OCI-LY1 (cell line): ENCODE data around the gene SUPT4H1.

ENCODE experiments used
- H2AFZ ChIP-seq: fragments of 200-600 bp; sonication (generic), shearing (Covaris generic); 2 replicates; pipeline ENCODE4 v1.6.0; 2014; ENCODE audit warnings: antibody characterized with exemption, mild to moderate bottlenecking, low read length
- H3F3A ChIP-seq: fragments of 200-600 bp; sonication (generic), shearing (Covaris generic); 2 replicates; pipeline ENCODE4 v1.6.0; 2014; ENCODE audit warnings: mild to moderate bottlenecking, antibody characterized with exemption, low read length, moderate library complexity; ENCODE audit not compliant: insufficient read depth
- H3K27ac ChIP-seq: fragments of 200-600 bp; sonication (generic); 2 replicates; pipeline ENCODE4 v1.5.1; 2014; ENCODE audit warnings: low read length, mixed run types, mild to moderate bottlenecking, low read depth; ENCODE audit not compliant: poor library complexity, severe bottlenecking
- H3K27me3 ChIP-seq: fragments of 200-600 bp; sonication (generic); 2 replicates; pipeline ENCODE4 v1.6.0; 2014; ENCODE audit warnings: antibody characterized with exemption, mild to moderate bottlenecking, low read length, moderate library complexity; ENCODE audit not compliant: insufficient read depth
- H3K36me3 ChIP-seq: fragments of 200-600 bp; sonication (generic); 2 replicates; pipeline ENCODE4 v1.6.1; 2014; ENCODE audit warnings: mild to moderate bottlenecking, antibody characterized with exemption, low read length, moderate library complexity, mixed read lengths; ENCODE audit not compliant: insufficient read depth
- H3K4me1 ChIP-seq: fragments of 200-600 bp; sonication (generic); 2 replicates; pipeline ENCODE4 v1.5.1; 2014; ENCODE audit warnings: mild to moderate bottlenecking, low read length, moderate library complexity; ENCODE audit not compliant: insufficient read depth, severe bottlenecking
- H3K4me2 ChIP-seq: fragments of 200-600 bp; sonication (generic), shearing (Covaris generic); 2 replicates; pipeline ENCODE4 v1.6.1; 2014; ENCODE audit warnings: low read length
- H3K4me3 ChIP-seq: fragments of 200-600 bp; sonication (generic); 2 replicates; pipeline ENCODE4 v1.5.1; 2014; ENCODE audit warnings: low read length, low read depth, mild to moderate bottlenecking, mixed read lengths; ENCODE audit not compliant: poor library complexity, severe bottlenecking
- H3K79me2 ChIP-seq: fragments of 200-600 bp; shearing (Covaris generic); 2 replicates; pipeline ENCODE4 v1.6.1; 2016; ENCODE audit warnings: mixed run types, low read length, mixed read lengths; ENCODE audit not compliant: insufficient read depth
- H3K9ac ChIP-seq: fragments of 200-600 bp; sonication (generic), shearing (Covaris generic); 2 replicates; pipeline ENCODE4 v1.6.1; 2014; ENCODE audit warnings: mild to moderate bottlenecking, low read length, mixed read lengths
- H3K9me2 ChIP-seq: fragments of 200-600 bp; sonication (generic), shearing (Covaris generic); 2 replicates; pipeline ENCODE4 v1.6.1; 2014; ENCODE audit warnings: low read depth, mild to moderate bottlenecking, low read length, mixed read lengths
- H3K9me3 ChIP-seq: fragments of 200-600 bp; shearing (Covaris generic); 2 replicates; pipeline ENCODE4 v1.6.1; 2014; ENCODE audit warnings: low read length, mixed read lengths
- H4K20me1 ChIP-seq: fragments of 200-600 bp; sonication (generic), shearing (Covaris generic); 2 replicates; pipeline ENCODE4 v1.6.0; 2016; ENCODE audit warnings: mild to moderate bottlenecking, low read length; ENCODE audit not compliant: insufficient read depth
- EZH2 ChIP-seq: fragments of 200-600 bp; sonication (generic), shearing (Covaris generic); IDR thresholded peaks from 2 replicates; pipeline ENCODE4 v1.8.0; 2017; ENCODE audit warnings: borderline replicate concordance, mixed run types, mild to moderate bottlenecking, antibody characterized with exemption, low read length, moderate library complexity, mixed read lengths
- TF ChIP-seq, protein P1 (sequence below): fragments of 200-600 bp; sonication (generic), shearing (Covaris generic); IDR thresholded peaks from 2 replicates; pipeline ENCODE4 v1.5.1; 2017; ENCODE audit warnings: mild to moderate bottlenecking, antibody characterized with exemption, low read length, moderate library complexity, mixed read lengths

Gene SUPT4H1

DNA sequence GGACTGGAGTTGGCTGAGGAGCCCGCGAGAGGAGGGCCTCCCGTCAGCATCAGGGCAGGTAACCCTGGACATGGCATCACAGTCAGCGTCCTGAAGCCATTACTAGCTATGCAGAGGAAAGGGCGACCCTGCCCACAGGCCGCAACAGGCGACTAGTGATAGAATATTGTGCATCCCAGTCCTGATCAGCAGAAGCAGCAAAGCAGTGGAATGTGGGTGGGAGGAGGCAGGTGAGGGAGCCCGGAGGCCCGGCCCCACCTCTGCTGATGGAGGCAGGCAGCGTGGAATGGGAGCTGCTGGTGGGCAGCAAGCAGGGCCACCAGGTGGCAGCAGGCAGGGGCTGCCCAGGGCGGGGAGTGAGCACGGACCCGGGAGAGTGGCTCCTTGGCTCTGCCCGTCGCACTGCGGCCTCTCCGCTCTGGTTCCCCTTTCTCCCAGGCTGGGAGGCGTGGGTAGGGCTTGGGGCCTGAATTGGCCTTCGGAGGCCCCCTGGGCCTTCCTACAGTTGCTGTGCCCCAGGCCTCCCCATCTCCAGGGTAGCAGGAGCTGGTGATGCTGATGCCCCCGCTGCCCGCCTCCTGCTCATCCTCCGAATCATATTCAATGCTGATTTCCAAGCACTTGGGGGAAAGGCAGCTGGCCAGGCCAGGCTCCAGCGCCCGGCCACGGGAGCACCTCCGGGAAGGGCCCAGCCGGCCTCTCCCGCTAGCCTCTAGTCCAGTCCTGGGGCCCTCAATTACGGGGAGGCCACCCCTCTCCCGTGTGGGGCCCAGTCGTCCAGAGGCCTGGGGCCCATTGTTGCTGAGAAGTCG is 43.6 kb downstream of the SUPT4H1 start:
- H4K20me1 ChIP-seq: no peaks in the 10 kb centered on the region
- H3K36me3 ChIP-seq: peaks cover 26% of the 10 kb centered on the region; the same call in 1 of the 2 replicates
- H3K27me3 ChIP-seq: no peaks in the 10 kb centered on the region
- H3K9me3 ChIP-seq: no peaks in the 10 kb centered on the region
- no peaks in the 10 kb centered on the region for H3K4me1 ChIP-seq
- no peaks in the 10 kb centered on the region for H3K79me2 ChIP-seq
- H3K27ac ChIP-seq: no peak overlapping the region
- H3K9me2 ChIP-seq: no peaks in the 10 kb centered on the region
- no peak overlapping the region for H3K4me3 ChIP-seq
- H3K4me2 ChIP-seq: no peak overlapping the region
- H3F3A ChIP-seq: no peaks in the 10 kb centered on the region
- H2AFZ ChIP-seq: no peak overlapping the region
- no peak overlapping the region for H3K9ac ChIP-seq
- no peak for TF ChIP-seq EZH2
- TF ChIP-seq, protein P1, sequence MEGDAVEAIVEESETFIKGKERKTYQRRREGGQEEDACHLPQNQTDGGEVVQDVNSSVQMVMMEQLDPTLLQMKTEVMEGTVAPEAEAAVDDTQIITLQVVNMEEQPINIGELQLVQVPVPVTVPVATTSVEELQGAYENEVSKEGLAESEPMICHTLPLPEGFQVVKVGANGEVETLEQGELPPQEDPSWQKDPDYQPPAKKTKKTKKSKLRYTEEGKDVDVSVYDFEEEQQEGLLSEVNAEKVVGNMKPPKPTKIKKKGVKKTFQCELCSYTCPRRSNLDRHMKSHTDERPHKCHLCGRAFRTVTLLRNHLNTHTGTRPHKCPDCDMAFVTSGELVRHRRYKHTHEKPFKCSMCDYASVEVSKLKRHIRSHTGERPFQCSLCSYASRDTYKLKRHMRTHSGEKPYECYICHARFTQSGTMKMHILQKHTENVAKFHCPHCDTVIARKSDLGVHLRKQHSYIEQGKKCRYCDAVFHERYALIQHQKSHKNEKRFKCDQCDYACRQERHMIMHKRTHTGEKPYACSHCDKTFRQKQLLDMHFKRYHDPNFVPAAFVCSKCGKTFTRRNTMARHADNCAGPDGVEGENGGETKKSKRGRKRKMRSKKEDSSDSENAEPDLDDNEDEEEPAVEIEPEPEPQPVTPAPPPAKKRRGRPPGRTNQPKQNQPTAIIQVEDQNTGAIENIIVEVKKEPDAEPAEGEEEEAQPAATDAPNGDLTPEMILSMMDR: peak; percentile 19; the same call in 1 of the 2 replicates

DNA sequence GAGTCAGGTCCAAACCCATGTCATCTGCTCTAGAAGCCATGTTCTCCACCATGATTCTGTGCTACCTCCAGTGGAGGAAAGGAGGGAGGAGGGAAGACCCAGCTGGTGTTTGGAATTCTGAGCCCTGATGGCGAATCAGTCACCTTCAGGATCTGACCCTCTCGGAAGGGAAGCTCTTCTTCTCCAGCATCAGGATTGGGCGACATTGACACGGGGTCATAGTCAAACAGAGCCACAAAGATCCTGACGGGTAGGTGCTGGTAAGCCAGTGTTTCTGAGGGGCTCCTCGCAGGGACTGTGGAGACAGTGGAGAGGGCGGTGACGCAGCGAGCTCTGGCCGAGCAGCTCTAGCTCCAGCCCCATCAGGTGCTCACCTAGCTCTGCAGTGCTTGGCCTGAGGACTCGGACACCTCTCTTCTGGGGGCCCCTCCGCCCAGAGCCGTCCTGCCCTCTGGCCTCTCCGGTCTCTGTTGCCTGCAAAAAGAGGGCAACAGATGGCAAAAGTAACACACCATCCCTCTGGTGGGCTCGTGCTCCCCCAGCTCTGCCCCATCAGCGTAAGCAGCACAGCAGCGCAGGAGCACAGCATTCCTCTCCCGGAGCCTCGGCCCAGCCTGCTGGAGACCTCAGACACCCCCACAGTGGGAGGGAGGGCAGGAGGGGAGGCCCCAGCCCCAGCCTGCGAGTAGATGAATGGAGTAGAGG is 44.4 kb downstream of the SUPT4H1 start:
- Histone ChIP-seq H3K4me2 (no peak overlapping the region), H3K9me2 (no peaks in the 10 kb centered on the region), H3K9me3 (no peaks in the 10 kb centered on the region), H2AFZ (no peak overlapping the region), H4K20me1 (no peaks in the 10 kb centered on the region), H3K4me3 (no peak overlapping the region), H3K27ac (no peak overlapping the region), H3F3A (no peaks in the 10 kb centered on the region), H3K4me1 (no peaks in the 10 kb centered on the region), H3K79me2 (no peaks in the 10 kb centered on the region), H3K9ac (no peak overlapping the region), H3K36me3 (peaks cover 26% of the 10 kb centered on the region; the same call in 1 of the 2 replicates), H3K27me3 (no peaks in the 10 kb centered on the region)
- no peak for TF ChIP-seq EZH2
- TF ChIP-seq, protein P1: no peak

DNA sequence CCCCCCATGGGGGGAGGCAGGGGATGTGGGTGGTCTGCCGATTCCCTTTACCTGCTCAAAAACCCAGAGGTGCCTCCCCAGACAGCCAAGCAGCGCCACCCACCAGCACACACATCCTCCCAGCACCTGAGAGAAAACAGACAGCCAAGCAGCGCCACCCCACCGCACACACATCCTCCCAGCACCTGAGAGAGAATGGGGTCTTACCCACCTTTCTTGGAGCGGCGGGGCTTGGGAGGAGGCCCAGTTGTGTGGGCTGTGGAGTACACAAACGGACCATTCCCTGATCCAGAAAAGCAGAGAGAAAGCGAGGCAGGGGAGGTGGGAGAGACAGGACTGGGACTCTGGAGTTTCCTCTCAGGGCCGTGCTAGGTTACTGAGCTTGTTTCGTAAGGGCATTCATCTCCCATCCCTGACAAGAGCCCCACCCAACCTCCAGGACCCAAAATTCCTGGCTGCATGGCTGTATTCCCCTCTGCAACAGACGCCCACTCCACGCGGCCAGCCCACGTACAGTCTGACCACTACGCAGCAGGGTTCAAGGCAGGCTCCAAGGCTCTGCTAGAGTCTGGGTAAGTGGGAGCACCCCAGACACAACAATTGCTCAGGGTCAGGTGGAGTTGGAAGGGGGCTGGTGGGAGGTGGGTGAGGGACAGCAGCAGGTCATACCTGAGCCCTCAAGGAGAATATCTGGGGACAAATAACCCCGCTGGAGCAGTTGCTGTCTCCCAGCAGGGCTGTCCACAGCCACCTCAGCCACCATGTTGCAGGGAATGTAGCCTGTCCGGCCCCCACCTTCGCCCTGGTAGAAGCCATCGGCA is 45.7 kb downstream of the SUPT4H1 start:
- no peak overlapping the region for H3K4me2 ChIP-seq
- no peak overlapping the region for H3K27ac ChIP-seq
- TF ChIP-seq EZH2: no peak
- H3K4me1 ChIP-seq: no peaks in the 10 kb centered on the region
- H2AFZ ChIP-seq: no peak overlapping the region
- peaks cover 30% of the 10 kb centered on the region; the same call in 1 of the 2 replicates for H3K36me3 ChIP-seq
- H3K4me3 ChIP-seq: no peak overlapping the region
- H3K9me3 ChIP-seq: no peaks in the 10 kb centered on the region
- no peaks in the 10 kb centered on the region for H3K9me2 ChIP-seq
- no peaks in the 10 kb centered on the region for H3F3A ChIP-seq
- no peak overlapping the region for H3K9ac ChIP-seq
- no peaks in the 10 kb centered on the region for H4K20me1 ChIP-seq
- no peaks in the 10 kb centered on the region for H3K27me3 ChIP-seq
- no peaks in the 10 kb centered on the region for H3K79me2 ChIP-seq
